VCaP (cell line): ENCODE data around the gene GARIN6.

Experiments
- H3K27ac ChIP-seq: fragments of 450-650 bp; 2 replicates; pipeline ENCODE4 v1.5.1; 2017
- TF ChIP-seq, protein P1 (sequence below): fragments of 450-650 bp; conservative IDR thresholded peaks from 2 replicates; pipeline ENCODE4 v1.5.1; 2017; ENCODE audit warnings: mild to moderate bottlenecking, moderate library complexity

GARIN6 gene

DNA sequence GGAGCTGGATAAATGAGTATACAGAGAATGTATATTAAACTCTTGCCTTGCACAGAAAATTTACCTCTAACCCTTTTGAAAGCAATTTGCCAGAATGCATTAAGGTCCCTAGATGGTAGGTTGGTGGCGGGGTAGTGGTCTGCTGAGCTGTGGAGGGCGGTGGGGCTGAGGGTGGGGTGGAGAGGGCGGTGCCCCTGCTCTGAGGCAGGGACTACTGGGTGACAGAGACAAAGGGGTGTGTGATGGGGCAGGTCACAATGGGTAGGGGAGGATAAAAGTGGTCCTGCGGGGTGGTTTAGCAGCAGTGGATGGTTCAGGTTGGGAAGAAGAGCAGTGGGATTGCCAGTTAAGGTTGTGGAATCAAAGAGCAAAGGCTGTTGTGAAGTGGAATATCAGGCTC is at the start of gene GARIN6:
GARIN6 (plus strand) TSS at position 301 of the 400 bp plus-strand sequence. CDS start 422 bp downstream, outside the sequence.
- no peak within 1 kb of the TSS for H3K27ac ChIP-seq
- TF ChIP-seq, protein P1, sequence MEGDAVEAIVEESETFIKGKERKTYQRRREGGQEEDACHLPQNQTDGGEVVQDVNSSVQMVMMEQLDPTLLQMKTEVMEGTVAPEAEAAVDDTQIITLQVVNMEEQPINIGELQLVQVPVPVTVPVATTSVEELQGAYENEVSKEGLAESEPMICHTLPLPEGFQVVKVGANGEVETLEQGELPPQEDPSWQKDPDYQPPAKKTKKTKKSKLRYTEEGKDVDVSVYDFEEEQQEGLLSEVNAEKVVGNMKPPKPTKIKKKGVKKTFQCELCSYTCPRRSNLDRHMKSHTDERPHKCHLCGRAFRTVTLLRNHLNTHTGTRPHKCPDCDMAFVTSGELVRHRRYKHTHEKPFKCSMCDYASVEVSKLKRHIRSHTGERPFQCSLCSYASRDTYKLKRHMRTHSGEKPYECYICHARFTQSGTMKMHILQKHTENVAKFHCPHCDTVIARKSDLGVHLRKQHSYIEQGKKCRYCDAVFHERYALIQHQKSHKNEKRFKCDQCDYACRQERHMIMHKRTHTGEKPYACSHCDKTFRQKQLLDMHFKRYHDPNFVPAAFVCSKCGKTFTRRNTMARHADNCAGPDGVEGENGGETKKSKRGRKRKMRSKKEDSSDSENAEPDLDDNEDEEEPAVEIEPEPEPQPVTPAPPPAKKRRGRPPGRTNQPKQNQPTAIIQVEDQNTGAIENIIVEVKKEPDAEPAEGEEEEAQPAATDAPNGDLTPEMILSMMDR = no peak

DNA sequence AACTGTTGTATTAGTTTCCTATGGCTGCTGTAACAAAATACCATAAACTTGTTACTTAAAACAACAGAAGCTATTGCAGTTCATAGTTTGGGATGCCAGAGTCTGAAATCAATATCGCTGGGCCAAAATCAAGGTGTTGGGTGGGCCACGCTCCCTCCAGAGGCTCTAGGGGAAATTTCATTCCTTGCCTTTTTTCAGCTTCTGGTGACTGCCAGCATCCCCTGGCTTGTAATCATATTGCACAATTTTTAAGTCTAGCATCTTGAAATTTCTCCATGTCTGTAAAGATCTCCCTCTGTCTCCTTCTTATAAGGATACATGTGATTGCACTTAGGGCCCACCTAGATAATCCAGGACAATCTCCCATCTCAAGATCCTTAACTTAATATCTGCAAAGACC is 48.8 kb upstream of the GARIN6 start:
- H3K27ac ChIP-seq = no peak overlapping the region

DNA sequence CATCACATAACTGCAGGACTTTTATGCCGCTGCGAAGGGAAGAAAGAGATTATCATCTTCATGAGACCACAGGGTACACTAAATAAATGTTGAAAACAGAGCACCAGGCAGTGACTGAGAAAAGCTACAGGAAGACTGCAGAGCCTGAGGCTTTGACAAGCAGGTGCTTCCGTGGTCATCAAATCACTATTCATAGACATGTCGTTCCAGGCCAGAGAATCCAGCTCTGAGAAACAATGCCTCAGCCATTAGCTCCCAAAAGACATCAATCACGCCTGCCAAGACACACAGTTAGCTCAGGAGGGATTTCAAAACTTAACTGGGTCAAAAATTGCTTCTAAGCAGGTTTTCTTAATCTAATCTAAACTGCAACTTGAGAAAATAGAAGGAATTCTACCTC is 47.2 kb upstream of the GARIN6 start:
- H3K27ac ChIP-seq = no peak overlapping the region
- TF ChIP-seq, protein P1 = no peak

More for the DNA sequence above, 48.8 kb upstream of the GARIN6 start:
- TF ChIP-seq, protein P1 = no peak

DNA sequence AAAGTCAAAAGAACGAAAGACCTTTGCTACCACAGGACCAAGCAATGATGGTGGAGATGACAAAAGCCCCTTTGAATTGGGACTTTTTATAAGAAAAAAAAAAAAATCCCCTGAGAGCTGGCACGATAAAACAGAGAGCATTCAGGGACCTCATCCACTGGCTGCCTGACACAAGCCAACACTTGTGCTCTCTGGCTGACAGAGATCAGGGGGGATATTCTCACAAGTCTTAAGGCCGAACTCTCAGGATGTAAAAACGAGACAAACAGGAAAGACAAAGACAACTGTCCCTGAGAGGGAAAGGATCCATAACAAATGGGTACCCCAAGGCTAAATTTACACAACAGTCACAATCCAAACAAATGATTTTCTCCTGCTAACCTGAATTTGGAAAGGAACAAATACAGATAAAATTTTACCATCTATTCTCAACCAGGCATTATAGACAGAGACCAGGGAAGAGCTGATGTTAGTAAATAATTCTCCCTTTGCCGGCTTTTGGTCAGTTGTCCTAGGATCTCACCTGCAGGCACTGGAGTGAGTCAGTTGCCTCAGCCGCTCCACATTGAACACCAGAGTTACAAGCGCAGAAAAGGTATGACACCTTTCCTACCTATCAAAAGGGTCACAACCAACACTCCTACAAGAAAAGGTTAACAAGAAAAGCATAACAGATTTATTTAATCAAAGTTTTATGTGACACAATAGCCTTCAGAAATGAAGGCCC is 37.9 kb upstream of the GARIN6 start:
- no peak overlapping the region for H3K27ac ChIP-seq
- TF ChIP-seq, protein P1 = no peak

DNA sequence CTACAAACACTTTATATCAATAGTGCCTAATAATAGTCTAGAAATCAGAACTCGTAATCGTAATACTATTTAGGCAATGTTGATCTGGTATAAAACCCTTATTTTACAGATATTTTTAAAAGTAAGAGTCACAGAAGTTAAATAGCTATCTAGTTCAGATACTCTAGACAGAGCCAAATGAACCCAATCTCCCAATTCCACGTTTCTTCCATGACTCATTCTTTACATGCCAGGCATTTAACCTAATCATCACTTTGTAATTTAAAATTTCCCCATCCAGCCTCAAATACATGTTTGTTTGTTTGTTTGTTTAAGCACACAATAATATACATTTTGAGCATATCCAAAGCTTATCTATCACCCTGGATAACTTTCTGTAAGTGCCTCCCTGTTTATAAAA is 36.4 kb upstream of the GARIN6 start:
- TF ChIP-seq, protein P1 = no peak
- H3K27ac ChIP-seq = no peak overlapping the region

DNA sequence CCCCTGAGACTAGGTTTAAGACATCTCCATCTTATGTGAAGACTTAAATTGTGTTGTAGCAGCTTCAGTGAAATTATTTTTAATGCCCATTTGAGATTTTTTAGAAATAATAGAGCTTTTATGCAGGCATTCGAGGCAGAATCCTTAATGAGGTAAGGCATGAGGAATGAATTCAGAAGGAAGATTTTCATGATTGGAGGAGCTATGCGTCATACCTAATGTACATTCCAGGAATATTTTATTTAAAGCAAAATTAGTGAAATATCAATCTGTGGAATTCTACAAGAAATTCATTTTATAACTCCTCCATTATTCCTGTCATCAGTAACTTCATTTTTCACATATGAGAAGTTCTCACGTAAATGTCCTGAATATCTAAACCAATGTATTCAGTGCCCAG is 36.0 kb upstream of the GARIN6 start:
- no peak overlapping the region for H3K27ac ChIP-seq
- TF ChIP-seq, protein P1 = no peak

GRCh38 chr12:99618657-99619056 is 28.9 kb upstream of the GARIN6 start:
- TF ChIP-seq, protein P1 = no peak
- no peak overlapping the region for H3K27ac ChIP-seq
